Measurements from ENCODE around the gene MRPS15. TPM values are rescaled to one million over a fixed set of nuclear protein-coding genes. Genes with fewer than 3 reads are reported as not detected.

The MRPS15 gene
- total and polyA plus RNA-seq, 4 donors = 30.7 to 248 (median 94.2) TPM

DNA sequence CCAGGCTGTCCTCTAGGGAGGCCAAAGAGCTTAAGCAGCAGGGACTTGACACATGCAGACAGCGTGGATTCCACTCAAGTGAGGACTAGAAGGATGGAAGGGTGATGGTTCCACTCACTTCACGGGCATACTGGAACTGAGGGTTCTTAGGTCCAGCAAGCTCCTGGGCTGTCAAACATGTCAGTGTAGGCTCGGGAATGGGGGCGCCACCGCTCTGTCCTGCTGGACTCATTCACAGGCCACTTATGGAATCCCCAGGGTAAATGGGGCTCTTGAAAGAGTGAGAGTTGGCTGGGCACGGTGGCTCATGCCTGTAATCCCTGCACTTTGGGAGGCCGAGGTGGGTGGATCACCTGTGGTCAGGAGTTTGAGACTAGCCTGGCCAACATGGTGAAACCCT, 46.2 kb upstream of the MRPS15 start:
- H3K27ac ChIP-seq (ENCODE audit: low read depth in 1 of 2, low read length in 1 of 2) = no peak overlapping the region
- H3K27me3 ChIP-seq (ENCODE audit: control insufficient read depth in 3 of 3, insufficient read depth in 3 of 3, low read length in 2 of 3) = no peaks in the 10 kb centered on the region
- H3K9ac ChIP-seq (ENCODE audit: insufficient read depth in 1 of 2, low read length in 2 of 2) = no peak overlapping the region
- 87 to 93% methylated on average over 7 of the region's 7 CpGs for WGBS, 2 donors
- no peaks in the 10 kb centered on the region for H3K36me3 ChIP-seq (ENCODE audit: control insufficient read depth in 4 of 4, insufficient read depth in 4 of 4, low read length in 4 of 4)
- ATAC-seq (ENCODE audit: insufficient read depth, low FRiP score) (no peak), DNase-seq (no peak)
- H3K4me1 ChIP-seq (ENCODE audit: control insufficient read depth in 5 of 5, insufficient read depth in 5 of 5, low read length in 5 of 5) = no peaks in the 10 kb centered on the region
- TF ChIP-seq, protein P1, sequence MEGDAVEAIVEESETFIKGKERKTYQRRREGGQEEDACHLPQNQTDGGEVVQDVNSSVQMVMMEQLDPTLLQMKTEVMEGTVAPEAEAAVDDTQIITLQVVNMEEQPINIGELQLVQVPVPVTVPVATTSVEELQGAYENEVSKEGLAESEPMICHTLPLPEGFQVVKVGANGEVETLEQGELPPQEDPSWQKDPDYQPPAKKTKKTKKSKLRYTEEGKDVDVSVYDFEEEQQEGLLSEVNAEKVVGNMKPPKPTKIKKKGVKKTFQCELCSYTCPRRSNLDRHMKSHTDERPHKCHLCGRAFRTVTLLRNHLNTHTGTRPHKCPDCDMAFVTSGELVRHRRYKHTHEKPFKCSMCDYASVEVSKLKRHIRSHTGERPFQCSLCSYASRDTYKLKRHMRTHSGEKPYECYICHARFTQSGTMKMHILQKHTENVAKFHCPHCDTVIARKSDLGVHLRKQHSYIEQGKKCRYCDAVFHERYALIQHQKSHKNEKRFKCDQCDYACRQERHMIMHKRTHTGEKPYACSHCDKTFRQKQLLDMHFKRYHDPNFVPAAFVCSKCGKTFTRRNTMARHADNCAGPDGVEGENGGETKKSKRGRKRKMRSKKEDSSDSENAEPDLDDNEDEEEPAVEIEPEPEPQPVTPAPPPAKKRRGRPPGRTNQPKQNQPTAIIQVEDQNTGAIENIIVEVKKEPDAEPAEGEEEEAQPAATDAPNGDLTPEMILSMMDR (IDR thresholded peaks at IDR 0.05; ENCODE audit: control extremely low read depth, extremely low read depth) = no peak
- no peaks in the 10 kb centered on the region for H3K9me3 ChIP-seq (ENCODE audit: control insufficient read depth in 4 of 4, insufficient read depth in 3 of 4, low read length in 3 of 4)
- no peak overlapping the region for H3K4me3 ChIP-seq

DNA sequence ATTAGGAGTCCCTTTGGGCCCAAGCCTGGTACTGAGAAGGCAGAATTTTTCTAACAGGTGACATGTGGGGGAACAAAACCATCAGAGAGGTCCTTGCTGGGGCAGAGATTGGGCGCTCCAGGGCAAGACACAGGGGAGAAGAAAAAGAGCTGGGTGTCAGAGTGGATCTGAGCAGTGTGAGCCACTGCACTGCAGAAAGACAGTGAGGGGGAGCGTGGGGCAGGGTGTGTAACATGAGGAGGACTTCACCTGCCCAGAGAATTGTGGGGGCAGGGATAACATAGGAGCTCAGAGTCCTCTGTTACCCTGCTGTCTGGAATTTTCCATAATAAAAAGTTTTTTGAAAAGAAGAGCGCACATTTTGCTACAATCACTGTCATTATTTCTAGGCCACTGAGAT, 44.1 kb upstream of the MRPS15 start:
- DNase-seq = no peak
- no peaks in the 10 kb centered on the region for H3K4me1 ChIP-seq (ENCODE audit: control insufficient read depth in 5 of 5, insufficient read depth in 5 of 5, low read length in 5 of 5)

DNA sequence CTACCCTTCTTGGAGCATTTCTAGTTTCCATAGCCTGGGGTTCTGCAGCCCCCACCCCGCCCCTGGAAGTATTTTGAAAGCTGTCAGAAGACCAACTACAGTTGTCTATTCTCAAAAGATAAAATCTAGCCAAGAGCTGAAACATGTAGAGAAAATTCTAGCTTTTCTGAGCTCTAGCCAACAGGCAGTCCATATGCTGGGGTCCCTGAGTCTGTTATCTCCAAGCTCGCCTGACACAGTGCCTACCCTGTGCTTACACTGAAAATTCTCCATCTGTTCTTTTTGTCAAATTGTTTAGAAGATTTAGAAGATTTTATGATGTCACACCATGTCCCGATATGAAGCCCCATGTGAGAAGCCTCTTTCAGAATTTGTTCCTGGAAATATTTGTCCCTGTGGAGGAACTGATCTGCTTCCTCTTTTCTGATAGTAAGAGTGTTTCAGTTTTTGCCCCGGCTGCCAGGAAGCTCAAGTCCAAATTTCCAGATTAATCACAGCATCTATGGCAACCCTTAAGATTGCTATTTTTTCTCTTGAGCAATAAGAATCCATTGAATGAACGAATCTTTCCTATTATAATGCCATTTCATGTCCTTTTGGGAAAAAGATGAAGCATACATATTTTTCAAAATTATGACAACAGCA, 42.2 kb upstream of the MRPS15 start:
- DNase-seq (no peak), ATAC-seq (ENCODE audit: insufficient read depth, low FRiP score) (no peak)
- Histone ChIP-seq H3K4me1 (ENCODE audit: control insufficient read depth in 5 of 5, insufficient read depth in 5 of 5, low read length in 5 of 5) (no peaks in the 10 kb centered on the region), H3K27ac (ENCODE audit: low read depth in 1 of 2, low read length in 1 of 2) (no peak overlapping the region), H3K4me3 (no peak overlapping the region), H3K36me3 (ENCODE audit: control insufficient read depth in 4 of 4, insufficient read depth in 4 of 4, low read length in 4 of 4) (no peaks in the 10 kb centered on the region), H3K9me3 (ENCODE audit: control insufficient read depth in 4 of 4, insufficient read depth in 3 of 4, low read length in 3 of 4) (no peaks in the 10 kb centered on the region), H3K9ac (ENCODE audit: insufficient read depth in 1 of 2, low read length in 2 of 2) (no peak overlapping the region), H3K27me3 (ENCODE audit: control insufficient read depth in 3 of 3, insufficient read depth in 3 of 3, low read length in 2 of 3) (no peaks in the 10 kb centered on the region)
- WGBS, 2 donors = 51 to 64% methylated on average over 5 of the region's 5 CpGs
- TF ChIP-seq, protein P1 (IDR thresholded peaks at IDR 0.05; ENCODE audit: control extremely low read depth, extremely low read depth) = no peak

More for the DNA sequence above, 44.1 kb upstream of the MRPS15 start:
- Histone ChIP-seq H3K9me3 (ENCODE audit: control insufficient read depth in 4 of 4, insufficient read depth in 3 of 4, low read length in 3 of 4) (no peaks in the 10 kb centered on the region), H3K36me3 (ENCODE audit: control insufficient read depth in 4 of 4, insufficient read depth in 4 of 4, low read length in 4 of 4) (no peaks in the 10 kb centered on the region), H3K9ac (ENCODE audit: insufficient read depth in 1 of 2, low read length in 2 of 2) (no peak overlapping the region), H3K4me3 (no peak overlapping the region), H3K27ac (ENCODE audit: low read depth in 1 of 2, low read length in 1 of 2) (no peak overlapping the region), H3K27me3 (ENCODE audit: control insufficient read depth in 3 of 3, insufficient read depth in 3 of 3, low read length in 2 of 3) (no peaks in the 10 kb centered on the region)
- WGBS, 2 donors = 89 to 98% methylated on average over 3 of the region's 3 CpGs
- TF ChIP-seq, protein P1 (IDR thresholded peaks at IDR 0.05; ENCODE audit: control extremely low read depth, extremely low read depth) = no peak
- no peak for ATAC-seq (ENCODE audit: insufficient read depth, low FRiP score)

DNA sequence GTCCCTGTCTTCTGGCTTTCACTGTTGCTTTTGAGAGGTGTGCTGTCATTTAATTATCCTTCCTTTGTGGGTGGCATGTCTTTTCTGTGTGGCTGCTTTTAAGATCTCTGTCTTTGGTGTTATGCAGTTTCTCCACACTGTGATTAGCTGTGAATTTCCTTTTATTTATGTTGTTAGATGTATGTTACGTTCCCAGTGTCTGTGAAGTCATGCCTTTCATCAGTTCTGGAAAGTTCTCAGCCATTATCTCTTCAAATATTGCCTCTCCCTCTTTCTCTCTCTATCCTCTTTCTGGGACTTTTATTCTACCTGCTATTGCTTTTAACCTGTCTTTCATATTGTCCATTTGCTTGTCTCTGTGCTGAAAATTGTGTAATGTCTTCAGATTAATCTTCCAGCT, 39.5 kb upstream of the MRPS15 start:
- WGBS, 2 donors = 57 to 64% methylated on average over 1 of the region's 1 CpG

More for the DNA sequence above, 39.5 kb upstream of the MRPS15 start:
- Histone ChIP-seq H3K27me3 (ENCODE audit: control insufficient read depth in 3 of 3, insufficient read depth in 3 of 3, low read length in 2 of 3) (no peaks in the 10 kb centered on the region), H3K9ac (ENCODE audit: insufficient read depth in 1 of 2, low read length in 2 of 2) (no peak overlapping the region), H3K36me3 (ENCODE audit: control insufficient read depth in 4 of 4, insufficient read depth in 4 of 4, low read length in 4 of 4) (no peaks in the 10 kb centered on the region), H3K4me3 (no peak overlapping the region), H3K9me3 (ENCODE audit: control insufficient read depth in 4 of 4, insufficient read depth in 3 of 4, low read length in 3 of 4) (no peaks in the 10 kb centered on the region), H3K27ac (ENCODE audit: low read depth in 1 of 2, low read length in 1 of 2) (no peak overlapping the region), H3K4me1 (ENCODE audit: control insufficient read depth in 5 of 5, insufficient read depth in 5 of 5, low read length in 5 of 5) (no peaks in the 10 kb centered on the region)
- ATAC-seq (ENCODE audit: insufficient read depth, low FRiP score) = no peak
- TF ChIP-seq, protein P1 (IDR thresholded peaks at IDR 0.05; ENCODE audit: control extremely low read depth, extremely low read depth) = no peak
- DNase-seq = no peak

All from lung (tissue), 12 donors.